Right lobe of liver (tissue), 4 donors: ENCODE results near the gene PDGFB.

Source experiments
- CTCF ChIP-seq, 4 donors: fragments of 200-600 bp in 3 of 4; fragments of 450-650 bp in 1 of 4; IDR thresholded peaks; one replicate each; pipeline versions ENCODE4 v1.5.1 to v1.8.0; 2016 to 2022; ENCODE audit warnings: antibody characterized with exemption in 4 of 4, mild to moderate bottlenecking in 2 of 4
- POLR2A ChIP-seq: fragments of 450-650 bp; IDR thresholded peaks from one replicate; pipeline ENCODE4 v1.6.1; 2017; ENCODE audit warnings: antibody characterized with exemption, mild to moderate bottlenecking
- donor health status: DM: no; HTN: no; CAD: no.
- donor health status: DM: no; HTN: no; CAD: no.
- donor health status: DM: no; HTN: yes; CAD: no.

GRCh38 chr22:39214383-39215069 is 30.3 kb downstream of the PDGFB start:
- no peak for TF ChIP-seq CTCF (IDR thresholded peaks at IDR 0.05)
- TF ChIP-seq POLR2A: no peak
